ENCODE results near the gene RAB11FIP2. TPM values are rescaled to one million over a fixed set of nuclear protein-coding genes. Genes with fewer than 3 reads are reported as not detected.
A peak's percentile ranks its signal among the peaks of the same experiment; 100 is the strongest.
"Not testable (repeated sequence)": the region's sequence is repeated elsewhere in the genome, so short reads cannot be mapped to it uniquely, and the experiment has no call there.

The RAB11FIP2 gene
- total RNA-seq, 4 donors from 2014 or later, result 27.4 to 52.9 (median 39.8) TPM

DNA sequence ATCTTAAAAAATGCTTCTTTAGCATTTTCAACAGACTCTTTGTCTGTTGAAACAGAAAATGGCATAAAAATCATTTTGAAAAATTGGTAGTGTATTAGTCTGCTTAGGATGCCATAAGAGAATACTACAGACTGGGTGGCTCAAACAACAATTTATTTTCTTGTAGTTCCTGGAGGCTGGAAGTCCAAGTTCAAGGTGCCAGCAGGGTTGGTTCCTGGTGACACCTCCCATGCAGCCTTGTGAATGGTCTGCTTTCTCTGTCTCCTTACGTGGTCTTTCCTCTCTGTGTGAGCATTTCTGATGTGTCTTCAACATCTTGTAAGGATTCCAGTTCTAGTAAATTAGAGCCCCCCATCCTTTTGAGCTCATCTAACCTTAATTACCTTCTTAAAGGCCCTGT lies 26.1 kb upstream of the RAB11FIP2 start:
- no peaks in the 10 kb centered on the region for H3K9me3 ChIP-seq
- intact Hi-C loops (cut with DNase I), result no loop called here

DNA sequence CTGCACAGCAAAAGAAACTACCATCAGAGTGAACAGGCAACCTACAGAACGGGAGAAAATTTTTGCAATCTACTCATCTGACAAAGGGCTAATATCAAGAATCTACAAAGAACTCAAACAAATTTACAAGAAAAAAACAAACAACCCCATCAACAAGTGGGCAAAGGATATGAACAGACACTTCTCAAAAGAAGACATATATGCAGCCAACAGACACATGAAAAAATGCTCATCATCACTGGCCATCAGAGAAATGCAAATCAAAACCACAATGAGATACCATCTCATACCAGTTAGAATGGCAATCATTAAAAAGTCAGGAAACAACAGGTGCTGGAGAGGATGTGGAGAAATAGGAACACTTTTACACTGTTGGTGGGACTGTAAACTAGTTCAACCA lies 20.6 kb upstream of the RAB11FIP2 start:
- 90 to 93% methylated on average over 1 of the region's 1 CpG for WGBS, 2 donors
- intact Hi-C loops (cut with DNase I), result not testable (repeated sequence)

More for the DNA sequence above, 26.1 kb upstream of the RAB11FIP2 start:
- no peak for DNase-seq
- Histone ChIP-seq H3K4me3 (replicated peaks in 1 of 3) (no peak overlapping the region), H3K27me3 (no peaks in the 10 kb centered on the region), H3K4me1 (no peaks in the 10 kb centered on the region), H3K27ac (no peak overlapping the region), H3K36me3 (no peaks in the 10 kb centered on the region)
- 89 to 91% methylated on average over 1 of the region's 1 CpG for WGBS, 2 donors
- no peak for TF ChIP-seq POLR2A (IDR thresholded peaks at IDR 0.05)
- TF ChIP-seq, protein P1, sequence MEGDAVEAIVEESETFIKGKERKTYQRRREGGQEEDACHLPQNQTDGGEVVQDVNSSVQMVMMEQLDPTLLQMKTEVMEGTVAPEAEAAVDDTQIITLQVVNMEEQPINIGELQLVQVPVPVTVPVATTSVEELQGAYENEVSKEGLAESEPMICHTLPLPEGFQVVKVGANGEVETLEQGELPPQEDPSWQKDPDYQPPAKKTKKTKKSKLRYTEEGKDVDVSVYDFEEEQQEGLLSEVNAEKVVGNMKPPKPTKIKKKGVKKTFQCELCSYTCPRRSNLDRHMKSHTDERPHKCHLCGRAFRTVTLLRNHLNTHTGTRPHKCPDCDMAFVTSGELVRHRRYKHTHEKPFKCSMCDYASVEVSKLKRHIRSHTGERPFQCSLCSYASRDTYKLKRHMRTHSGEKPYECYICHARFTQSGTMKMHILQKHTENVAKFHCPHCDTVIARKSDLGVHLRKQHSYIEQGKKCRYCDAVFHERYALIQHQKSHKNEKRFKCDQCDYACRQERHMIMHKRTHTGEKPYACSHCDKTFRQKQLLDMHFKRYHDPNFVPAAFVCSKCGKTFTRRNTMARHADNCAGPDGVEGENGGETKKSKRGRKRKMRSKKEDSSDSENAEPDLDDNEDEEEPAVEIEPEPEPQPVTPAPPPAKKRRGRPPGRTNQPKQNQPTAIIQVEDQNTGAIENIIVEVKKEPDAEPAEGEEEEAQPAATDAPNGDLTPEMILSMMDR (IDR thresholded peaks at IDR 0.05), result no peak

GRCh38 chr10:118062798-118063238 lies 16.1 kb upstream of the RAB11FIP2 start:
- H3K4me3 ChIP-seq (replicated peaks in 1 of 3), result no peak overlapping the region
- TF ChIP-seq, protein P1 (IDR thresholded peaks at IDR 0.05), result no peak
- no peak for TF ChIP-seq POLR2A (IDR thresholded peaks at IDR 0.05)
- H3K4me1 ChIP-seq, result no peaks in the 10 kb centered on the region
- H3K36me3 ChIP-seq, result no peaks in the 10 kb centered on the region
- WGBS, 2 donors, result 49 to 63% methylated on average over 4 of the region's 4 CpGs
- H3K27ac ChIP-seq, result no peak overlapping the region
- intact Hi-C loops (cut with DNase I), result no loop called here
- peak; percentile 2 to 4 for DNase-seq
- H3K9me3 ChIP-seq, result no peaks in the 10 kb centered on the region
- no peaks in the 10 kb centered on the region for H3K27me3 ChIP-seq

More for the DNA sequence above, 20.6 kb upstream of the RAB11FIP2 start:
- DNase-seq; H3K27ac ChIP-seq; H3K36me3 ChIP-seq; H3K27me3 ChIP-seq; H3K4me3 ChIP-seq (replicated peaks in 1 of 3); H3K4me1 ChIP-seq; H3K9me3 ChIP-seq: not testable (repeated sequence)

GRCh38 chr10:118058371-118058770 lies 11.6 kb upstream of the RAB11FIP2 start:
- Histone ChIP-seq H3K4me1 (no peaks in the 10 kb centered on the region), H3K9me3 (no peaks in the 10 kb centered on the region), H3K27ac (no peak overlapping the region), H3K36me3 (no peaks in the 10 kb centered on the region), H3K27me3 (no peaks in the 10 kb centered on the region), H3K4me3 (replicated peaks in 1 of 3) (no peak overlapping the region)
- TF ChIP-seq, protein P1 (IDR thresholded peaks at IDR 0.05), result no peak
- no peak for TF ChIP-seq POLR2A (IDR thresholded peaks at IDR 0.05)
- intact Hi-C loops (cut with DNase I), result no loop called here
- no peak for DNase-seq
- 95 to 98% methylated on average over 1 of the region's 1 CpG for WGBS, 2 donors

- Histone ChIP-seq H3K27me3 (no peaks in the 10 kb centered on the region), H3K4me1 (no peaks in the 10 kb centered on the region), H3K9me3 (no peaks in the 10 kb centered on the region), H3K4me3 (replicated peaks in 1 of 3) (no peak overlapping the region), H3K36me3 (no peaks in the 10 kb centered on the region), H3K27ac (no peak overlapping the region)
- DNase-seq, result no peak
- TF ChIP-seq, protein P1 (IDR thresholded peaks at IDR 0.05), result no peak
- TF ChIP-seq POLR2A (IDR thresholded peaks at IDR 0.05), result no peak
- intact Hi-C loops (cut with DNase I), result no loop called here
- WGBS, 2 donors, result 87 to 90% methylated on average over 4 of the region's 4 CpGs
These were observed 10.6 kb upstream of the RAB11FIP2 start for GRCh38 chr10:118057361-118057760.

DNA sequence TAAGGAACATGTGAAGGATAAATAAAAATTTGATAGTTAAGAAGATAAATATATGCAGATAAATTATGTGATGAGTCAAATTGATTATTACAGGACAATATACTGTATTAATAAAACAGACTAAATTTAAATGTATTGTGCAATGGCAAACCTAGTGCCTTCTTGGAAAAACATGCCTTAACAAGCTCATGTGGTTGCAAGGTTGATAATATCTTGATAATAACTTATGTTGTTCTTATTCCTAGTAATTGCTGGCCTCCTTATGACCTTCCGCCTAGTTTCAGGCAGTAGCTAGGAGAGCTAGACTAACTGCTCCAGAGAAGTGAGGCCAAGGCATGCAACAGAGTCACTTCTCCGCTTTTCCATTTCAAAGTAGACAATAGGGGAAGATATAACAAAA lies 7.6 kb upstream of the RAB11FIP2 start:
- intact Hi-C loops (cut with DNase I), result no loop called here
- Histone ChIP-seq H3K36me3 (no peaks in the 10 kb centered on the region), H3K4me3 (replicated peaks in 1 of 3) (no peak overlapping the region), H3K27me3 (no peaks in the 10 kb centered on the region), H3K9me3 (no peaks in the 10 kb centered on the region), H3K4me1 (no peaks in the 10 kb centered on the region), H3K27ac (no peak overlapping the region)
- TF ChIP-seq, protein P1 (IDR thresholded peaks at IDR 0.05), result no peak
- no peak for TF ChIP-seq POLR2A (IDR thresholded peaks at IDR 0.05)
- WGBS, 2 donors, result 93 to 99% methylated on average over 2 of the region's 2 CpGs
- no peak for DNase-seq

Measured in thyroid gland (tissue), 4 donors.